Islet precursor cell (in vitro differentiated cells): ENCODE results near the gene RBMS1.
"Not testable (repeated sequence)": the region's sequence is repeated elsewhere in the genome, so short reads cannot be mapped to it uniquely, and the experiment has no call there.

ENCODE experiments used
- DNase-seq: peaks from one replicate; pipeline ENCODE4 v3.0.0-alpha.2; 2018

Gene RBMS1

GRCh38 chr2:160430001-160430344, 63.6 kb downstream of the RBMS1 start:
- no peak for DNase-seq

GRCh38 chr2:160429248-160430000, 64.2 kb downstream of the RBMS1 start:
- DNase-seq = no peak

GRCh38 chr2:160428405-160428763, 65.2 kb downstream of the RBMS1 start:
- DNase-seq = no peak

- DNase-seq = no peak
These were observed 65.8 kb downstream of the RBMS1 start for GRCh38 chr2:160427629-160428404.

- DNase-seq = no peak
These were observed 67.0 kb downstream of the RBMS1 start for GRCh38 chr2:160426604-160427003.

- DNase-seq = no peak
These were observed 68.0 kb downstream of the RBMS1 start for GRCh38 chr2:160425434-160426151.

- DNase-seq = no peak
These were observed 70.5 kb downstream of the RBMS1 start for GRCh38 chr2:160423126-160423525.

GRCh38 chr2:160421646-160422501, 71.7 kb downstream of the RBMS1 start:
- DNase-seq = not testable (repeated sequence)

GRCh38 chr2:160420711-160421110, 72.9 kb downstream of the RBMS1 start:
- DNase-seq = no peak

- no peak for DNase-seq
These were observed 73.7 kb downstream of the RBMS1 start for GRCh38 chr2:160419776-160420505.

GRCh38 chr2:160418853-160419252, 74.8 kb downstream of the RBMS1 start:
- no peak for DNase-seq

- no peak for DNase-seq
These were observed 75.2 kb downstream of the RBMS1 start for GRCh38 chr2:160418398-160418765.

- no peak for DNase-seq
These were observed 75.7 kb downstream of the RBMS1 start for GRCh38 chr2:160417745-160418397.

GRCh38 chr2:160415991-160416390, 77.6 kb downstream of the RBMS1 start:
- no peak for DNase-seq

- DNase-seq = no peak
These were observed 81.7 kb downstream of the RBMS1 start for GRCh38 chr2:160411955-160412354.

GRCh38 chr2:160411167-160411566, 82.4 kb downstream of the RBMS1 start:
- DNase-seq = no peak

GRCh38 chr2:160409480-160409879, 84.1 kb downstream of the RBMS1 start:
- no peak for DNase-seq

- DNase-seq = no peak
These were observed 84.7 kb downstream of the RBMS1 start for GRCh38 chr2:160408959-160409291.

GRCh38 chr2:160408173-160408958, 85.2 kb downstream of the RBMS1 start:
- DNase-seq = peak; percentile 79

- peak; percentile 75 for DNase-seq
These were observed 86.0 kb downstream of the RBMS1 start for GRCh38 chr2:160407393-160408172.
